HL-60 (cell line): ENCODE measurements around the gene BCL2L1.

Source experiments
- POLR2AphosphoS5 ChIP-seq: IDR thresholded peaks from 2 replicates; pipeline ENCODE4 v1.6.1; 2012; ENCODE audit warnings: low read depth
- SPI1 ChIP-seq: IDR thresholded peaks from 2 replicates; pipeline ENCODE4 v1.6.1; 2012; ENCODE audit warnings: low read depth, mild to moderate bottlenecking, borderline replicate concordance
- TF ChIP-seq, protein P1 (sequence below): IDR thresholded peaks from one replicate; pipeline ENCODE4 v1.5.1; 2011; ENCODE audit warnings: low read length, control low read depth, inconsistent platforms; ENCODE audit not compliant: insufficient read depth

- TF ChIP-seq, protein P1, sequence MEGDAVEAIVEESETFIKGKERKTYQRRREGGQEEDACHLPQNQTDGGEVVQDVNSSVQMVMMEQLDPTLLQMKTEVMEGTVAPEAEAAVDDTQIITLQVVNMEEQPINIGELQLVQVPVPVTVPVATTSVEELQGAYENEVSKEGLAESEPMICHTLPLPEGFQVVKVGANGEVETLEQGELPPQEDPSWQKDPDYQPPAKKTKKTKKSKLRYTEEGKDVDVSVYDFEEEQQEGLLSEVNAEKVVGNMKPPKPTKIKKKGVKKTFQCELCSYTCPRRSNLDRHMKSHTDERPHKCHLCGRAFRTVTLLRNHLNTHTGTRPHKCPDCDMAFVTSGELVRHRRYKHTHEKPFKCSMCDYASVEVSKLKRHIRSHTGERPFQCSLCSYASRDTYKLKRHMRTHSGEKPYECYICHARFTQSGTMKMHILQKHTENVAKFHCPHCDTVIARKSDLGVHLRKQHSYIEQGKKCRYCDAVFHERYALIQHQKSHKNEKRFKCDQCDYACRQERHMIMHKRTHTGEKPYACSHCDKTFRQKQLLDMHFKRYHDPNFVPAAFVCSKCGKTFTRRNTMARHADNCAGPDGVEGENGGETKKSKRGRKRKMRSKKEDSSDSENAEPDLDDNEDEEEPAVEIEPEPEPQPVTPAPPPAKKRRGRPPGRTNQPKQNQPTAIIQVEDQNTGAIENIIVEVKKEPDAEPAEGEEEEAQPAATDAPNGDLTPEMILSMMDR = no peak
- no peak for TF ChIP-seq POLR2AphosphoS5
- TF ChIP-seq SPI1 = no peak
Measured at GRCh38 chr20:31721408-31722256, 1.0 kb downstream of the BCL2L1 start.
